GM12875 (cell line): ENCODE measurements around the gene SPO11.

Source experiments
- H3K4me3 ChIP-seq: one replicate; pipeline ENCODE4 v1.5.1; 2011; ENCODE audit warnings: low read depth, low read length, control low read depth
- CTCF ChIP-seq: IDR thresholded peaks from 2 replicates; pipeline ENCODE4 v1.5.1; 2011; ENCODE audit warnings: low read depth, mild to moderate bottlenecking, control low read depth, inconsistent platforms, low read length, moderate library complexity, borderline replicate concordance; ENCODE audit not compliant: insufficient read depth

SPO11 gene

GRCh38 chr20:57392512-57393271, 63.1 kb downstream of the SPO11 start:
- H3K4me3 ChIP-seq, result peak overlapping the region; percentile 57
- TF ChIP-seq CTCF, result no peak
